Mucosa of rectum (tissue), 2 donors: ENCODE results near the gene WDR27.

Experiments
- H3K27ac ChIP-seq, 2 donors: one replicate each; pipeline ENCODE4 v1.7.0; 2013; ENCODE audit warnings: inconsistent platforms in 2 of 2, low read depth in 2 of 2, low read length in 2 of 2
- H3K27me3 ChIP-seq, 2 donors: one replicate each; pipeline ENCODE4 v1.7.0; 2013; ENCODE audit warnings: low read length in 2 of 2; ENCODE audit not compliant: control insufficient read depth in 2 of 2, insufficient read depth in 2 of 2
- H3K36me3 ChIP-seq, 2 donors: one replicate each; pipeline ENCODE4 v1.7.0; 2013; ENCODE audit warnings: low read length in 2 of 2; ENCODE audit not compliant: control insufficient read depth in 2 of 2, insufficient read depth in 2 of 2
- H3K4me1 ChIP-seq, 2 donors: one replicate each; pipeline ENCODE4 v1.7.0; 2013; ENCODE audit warnings: low read length in 2 of 2, mild to moderate bottlenecking in 1 of 2; ENCODE audit not compliant: control insufficient read depth in 2 of 2, insufficient read depth in 2 of 2
- H3K4me3 ChIP-seq, 2 donors: one replicate each; pipeline ENCODE4 v1.7.0; 2013; ENCODE audit warnings: low read length in 2 of 2
- H3K9ac ChIP-seq, 2 donors: one replicate each; pipeline ENCODE4 v1.7.0; 2013; ENCODE audit warnings: low read length in 2 of 2, low read depth in 1 of 2, mild to moderate bottlenecking in 1 of 2
- H3K9me3 ChIP-seq, 2 donors: one replicate each; pipeline ENCODE4 v1.7.0; 2013; ENCODE audit warnings: low read length in 2 of 2; ENCODE audit not compliant: control insufficient read depth in 2 of 2
- donor health status: healthy.
- donor health status: Normal muscosa, but diverticular disease.

Gene WDR27

DNA sequence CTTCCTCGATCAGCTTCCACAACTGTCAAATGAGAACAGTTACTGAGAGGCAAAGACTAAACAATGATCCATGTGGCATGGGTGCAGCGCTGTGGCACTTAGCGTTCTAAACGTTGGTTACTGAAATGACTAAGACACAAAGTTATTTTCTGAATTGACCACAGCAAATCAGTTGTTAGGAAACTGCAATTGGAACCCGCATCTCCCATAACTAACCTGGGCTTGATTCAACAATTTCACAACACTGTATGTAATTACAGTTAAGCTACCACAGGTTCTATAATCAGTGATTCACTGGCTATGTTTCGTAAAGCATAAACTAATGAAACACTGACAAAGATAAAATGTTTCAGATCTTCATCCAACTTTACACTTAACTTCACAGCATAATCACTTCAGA is 12.5 kb downstream of the WDR27 start:
- H3K36me3 ChIP-seq = peaks cover 8 to 13% of the 10 kb centered on the region in 2 donors

GRCh38 chr6:169685860-169686259 is 16.0 kb downstream of the WDR27 start:
- Histone ChIP-seq H3K4me1 (no peaks in the 10 kb centered on the region), H3K27ac (no peak overlapping the region), H3K9ac (no peak overlapping the region), H3K27me3 (no peaks in the 10 kb centered on the region), H3K9me3 (peaks cover 0 to 7% of the 10 kb centered on the region in 2 donors), H3K4me3 (no peak overlapping the region), H3K36me3 (peaks cover 8 to 26% of the 10 kb centered on the region in 2 donors)

More for the DNA sequence above, 12.5 kb downstream of the WDR27 start:
- Histone ChIP-seq H3K9ac (no peak overlapping the region), H3K9me3 (peaks cover 0 to 7% of the 10 kb centered on the region in 2 donors), H3K27me3 (no peaks in the 10 kb centered on the region), H3K27ac (no peak overlapping the region), H3K4me1 (no peaks in the 10 kb centered on the region), H3K4me3 (no peak overlapping the region)

DNA sequence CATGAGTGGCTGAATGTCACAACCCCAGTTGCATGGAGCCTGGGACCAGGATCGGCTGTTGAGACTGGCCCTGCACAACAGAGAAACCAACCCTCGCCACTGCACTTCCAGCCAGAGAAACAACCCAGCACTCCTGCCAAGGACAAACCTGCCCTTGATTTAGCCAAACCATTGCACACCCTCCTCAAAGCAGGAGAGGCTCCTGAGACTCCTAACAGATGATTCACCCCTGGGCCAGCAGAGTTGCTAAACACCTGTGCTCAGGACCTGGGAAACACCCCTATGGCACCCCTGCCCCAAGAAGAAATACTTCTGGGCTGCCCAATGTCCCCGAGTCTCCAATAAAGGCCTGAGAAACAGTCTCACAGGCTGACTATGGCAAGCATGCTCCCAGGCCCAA is 17.8 kb downstream of the WDR27 start:
- Histone ChIP-seq H3K9ac (no peak overlapping the region), H3K4me1 (no peaks in the 10 kb centered on the region), H3K27me3 (no peaks in the 10 kb centered on the region), H3K36me3 (peaks cover 8 to 29% of the 10 kb centered on the region in 2 donors), H3K4me3 (no peak overlapping the region), H3K9me3 (peaks cover 0 to 7% of the 10 kb centered on the region in 2 donors), H3K27ac (no peak overlapping the region)

GRCh38 chr6:169678342-169678741 is 23.5 kb downstream of the WDR27 start:
- Histone ChIP-seq H3K27ac (no peak overlapping the region), H3K9me3 (no peaks in the 10 kb centered on the region), H3K9ac (no peak overlapping the region), H3K27me3 (no peaks in the 10 kb centered on the region), H3K36me3 (peaks cover 0 to 16% of the 10 kb centered on the region in 2 donors), H3K4me3 (no peak overlapping the region), H3K4me1 (no peaks in the 10 kb centered on the region)

GRCh38 chr6:169677096-169677495 is 24.7 kb downstream of the WDR27 start:
- Histone ChIP-seq H3K9me3 (no peaks in the 10 kb centered on the region), H3K9ac (no peak overlapping the region), H3K4me1 (no peaks in the 10 kb centered on the region), H3K4me3 (no peak overlapping the region), H3K36me3 (peaks cover 0 to 11% of the 10 kb centered on the region in 2 donors), H3K27ac (no peak overlapping the region), H3K27me3 (no peaks in the 10 kb centered on the region)

- Histone ChIP-seq H3K9me3 (no peaks in the 10 kb centered on the region), H3K36me3 (peaks cover 0 to 13% of the 10 kb centered on the region in 2 donors), H3K27ac (no peak overlapping the region), H3K27me3 (no peaks in the 10 kb centered on the region), H3K4me3 (no peak overlapping the region), H3K4me1 (no peaks in the 10 kb centered on the region), H3K9ac (no peak overlapping the region)
Measured at GRCh38 chr6:169675011-169675410, 26.8 kb downstream of the WDR27 start.

GRCh38 chr6:169671563-169671962 is 30.3 kb downstream of the WDR27 start:
- Histone ChIP-seq H3K36me3 (peaks cover 2 to 31% of the 10 kb centered on the region in 2 donors), H3K27ac (no peak overlapping the region)

GRCh38 chr6:169669889-169670288 is 31.9 kb downstream of the WDR27 start:
- no peaks in the 10 kb centered on the region for H3K27me3 ChIP-seq
- peaks cover 10 to 38% of the 10 kb centered on the region in 2 donors for H3K36me3 ChIP-seq
- no peaks in the 10 kb centered on the region for H3K9me3 ChIP-seq
- no peak overlapping the region for H3K4me3 ChIP-seq
- no peak overlapping the region for H3K27ac ChIP-seq
- no peak overlapping the region for H3K9ac ChIP-seq
- H3K4me1 ChIP-seq = no peaks in the 10 kb centered on the region

More at GRCh38 chr6:169671563-169671962, 30.3 kb downstream of the WDR27 start:
- no peak overlapping the region for H3K9ac ChIP-seq
- H3K4me1 ChIP-seq = no peaks in the 10 kb centered on the region
- no peaks in the 10 kb centered on the region for H3K9me3 ChIP-seq
- no peak overlapping the region for H3K4me3 ChIP-seq
- no peaks in the 10 kb centered on the region for H3K27me3 ChIP-seq

DNA sequence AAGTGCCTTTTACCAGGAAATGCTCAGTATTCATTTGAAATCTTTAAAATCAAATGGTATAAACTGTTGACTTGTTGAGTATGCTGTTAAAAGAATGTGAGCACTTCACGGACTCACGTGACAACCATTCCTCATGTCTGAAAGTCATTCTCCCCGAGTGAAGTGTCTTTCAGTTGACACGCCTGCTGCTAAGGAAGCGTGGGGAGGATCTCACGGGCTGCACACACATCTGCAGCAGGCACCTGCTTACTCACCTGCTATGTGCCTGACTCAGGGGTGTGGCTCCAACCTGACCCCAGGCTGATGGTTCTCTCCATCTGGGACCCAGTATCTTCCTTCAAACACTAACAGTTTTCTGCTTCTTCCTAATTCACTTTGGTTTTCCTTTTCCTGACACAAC is 32.7 kb downstream of the WDR27 start:
- Histone ChIP-seq H3K36me3 (peaks cover 13 to 41% of the 10 kb centered on the region in 2 donors), H3K4me3 (no peak overlapping the region), H3K4me1 (no peaks in the 10 kb centered on the region), H3K27me3 (no peaks in the 10 kb centered on the region), H3K9me3 (no peaks in the 10 kb centered on the region), H3K27ac (no peak overlapping the region), H3K9ac (no peak overlapping the region)

GRCh38 chr6:169668203-169668847 is 33.5 kb downstream of the WDR27 start:
- Histone ChIP-seq H3K36me3 (peaks cover 21 to 46% of the 10 kb centered on the region in 2 donors), H3K9me3 (no peaks in the 10 kb centered on the region), H3K27ac (no peak overlapping the region), H3K4me3 (no peak overlapping the region), H3K9ac (no peak overlapping the region), H3K27me3 (no peaks in the 10 kb centered on the region), H3K4me1 (no peaks in the 10 kb centered on the region)
